Subcutaneous abdominal adipose tissue (tissue), 5 donors: ENCODE results near the gene HOXC11.
A peak's percentile ranks its signal among the peaks of the same experiment; 100 is the strongest.

Source experiments
- H3K27ac ChIP-seq: one replicate; pipeline ENCODE4 v1.7.0; 2013; ENCODE audit warnings: low read depth, mild to moderate bottlenecking, inconsistent platforms, low read length, moderate library complexity
- H3K27me3 ChIP-seq, 5 donors: one replicate each; pipeline ENCODE4 v1.7.0; 2013; ENCODE audit warnings: low read length in 5 of 5, inconsistent platforms in 1 of 5; ENCODE audit not compliant: control insufficient read depth in 5 of 5, insufficient read depth in 4 of 5
- H3K36me3 ChIP-seq, 5 donors: one replicate each; pipeline ENCODE4 v1.7.0; 2013; ENCODE audit warnings: low read length in 5 of 5; ENCODE audit not compliant: control insufficient read depth in 5 of 5, insufficient read depth in 5 of 5
- H3K4me1 ChIP-seq, 5 donors: one replicate each; pipeline ENCODE4 v1.7.0; 2013; ENCODE audit warnings: low read length in 5 of 5, mild to moderate bottlenecking in 3 of 5, moderate library complexity in 1 of 5; ENCODE audit not compliant: control insufficient read depth in 5 of 5, insufficient read depth in 5 of 5
- H3K4me3 ChIP-seq, 5 donors: one replicate each; pipeline ENCODE4 v1.7.0; 2013; ENCODE audit warnings: low read length in 5 of 5, low read depth in 1 of 5
- H3K9ac ChIP-seq, 5 donors: one replicate each; pipeline ENCODE4 v1.7.0; 2013; ENCODE audit warnings: low read length in 5 of 5, mild to moderate bottlenecking in 4 of 5, moderate library complexity in 3 of 5
- H3K9me3 ChIP-seq, 5 donors: one replicate each; pipeline ENCODE4 v1.7.0; 2013; ENCODE audit warnings: low read length in 5 of 5; ENCODE audit not compliant: control insufficient read depth in 5 of 5
- donor health status: healthy.
- donor health status: healthy.
- donor health status: healthy.
- donor health status: healthy.
- donor health status: healthy.

HOXC11 gene

GRCh38 chr12:53985692-53985993, 12.7 kb downstream of the HOXC11 start:
- H3K4me3 ChIP-seq = peak overlapping the region; percentile 57 to 74 (median 71)
- peaks cover 7 to 61% (median 50%) of the 10 kb centered on the region in 5 donors for H3K4me1 ChIP-seq
- H3K27me3 ChIP-seq = peaks cover 0 to 65% (median 42%) of the 10 kb centered on the region in 5 donors
- peak overlapping the region in 4 of 5 donors; percentile 56 to 79 (median 68) for H3K9ac ChIP-seq
- peak overlapping the region; percentile 78 for H3K27ac ChIP-seq
- no peaks in the 10 kb centered on the region for H3K36me3 ChIP-seq
- H3K9me3 ChIP-seq = no peaks in the 10 kb centered on the region

- H3K4me1 ChIP-seq = peaks cover 7 to 66% (median 55%) of the 10 kb centered on the region in 5 donors
- H3K9ac ChIP-seq = peak overlapping the region in 3 of 5 donors; percentile 68 to 79 (median 69)
- no peaks in the 10 kb centered on the region for H3K9me3 ChIP-seq
- peaks cover 0 to 70% (median 43%) of the 10 kb centered on the region in 5 donors for H3K27me3 ChIP-seq
- no peaks in the 10 kb centered on the region for H3K36me3 ChIP-seq
- H3K27ac ChIP-seq = peak overlapping the region; percentile 78
- H3K4me3 ChIP-seq = peak overlapping the region; percentile 62 to 76 (median 71)
Measured at GRCh38 chr12:53985994-53986685, 13.2 kb downstream of the HOXC11 start.

- H3K9me3 ChIP-seq = no peaks in the 10 kb centered on the region
- peaks cover 0 to 70% (median 47%) of the 10 kb centered on the region in 5 donors for H3K27me3 ChIP-seq
- H3K27ac ChIP-seq = peak overlapping the region; percentile 78
- no peaks in the 10 kb centered on the region for H3K36me3 ChIP-seq
- peak overlapping the region; percentile 62 to 76 (median 71) for H3K4me3 ChIP-seq
- H3K9ac ChIP-seq = peak overlapping the region in 1 of 5 donors; percentile 47
- H3K4me1 ChIP-seq = peaks cover 7 to 73% (median 62%) of the 10 kb centered on the region in 5 donors
Measured at GRCh38 chr12:53986686-53987483, 14.0 kb downstream of the HOXC11 start.

- H3K9me3 ChIP-seq = no peaks in the 10 kb centered on the region
- no peaks in the 10 kb centered on the region for H3K36me3 ChIP-seq
- no peak overlapping the region for H3K27ac ChIP-seq
- H3K27me3 ChIP-seq = peaks cover 0 to 70% (median 39%) of the 10 kb centered on the region in 5 donors
- peaks cover 7 to 80% (median 70%) of the 10 kb centered on the region in 5 donors for H3K4me1 ChIP-seq
- H3K4me3 ChIP-seq = no peak overlapping the region
- peak overlapping the region in 1 of 5 donors; percentile 1 for H3K9ac ChIP-seq
Measured at GRCh38 chr12:53987787-53988230, 14.9 kb downstream of the HOXC11 start.

- Histone ChIP-seq H3K4me3 (peak overlapping the region in 4 of 5 donors; percentile 39 to 66 (median 52)), H3K36me3 (no peaks in the 10 kb centered on the region), H3K9ac (peak overlapping the region in 1 of 5 donors; percentile 7), H3K27me3 (peaks cover 0 to 70% (median 37%) of the 10 kb centered on the region in 5 donors), H3K4me1 (peaks cover 7 to 83% (median 78%) of the 10 kb centered on the region in 5 donors), H3K9me3 (no peaks in the 10 kb centered on the region), H3K27ac (peak overlapping the region; percentile 46)
Measured at GRCh38 chr12:53988541-53989226, 15.8 kb downstream of the HOXC11 start.

GRCh38 chr12:53989227-53990113, 16.5 kb downstream of the HOXC11 start:
- Histone ChIP-seq H3K27ac (peak overlapping the region; percentile 46), H3K36me3 (no peaks in the 10 kb centered on the region), H3K4me3 (peak overlapping the region; percentile 39 to 66 (median 48)), H3K9ac (peak overlapping the region in 3 of 5 donors; percentile 7 to 56 (median 28)), H3K4me1 (peaks cover 7 to 91% (median 82%) of the 10 kb centered on the region in 5 donors), H3K9me3 (no peaks in the 10 kb centered on the region), H3K27me3 (peaks cover 0 to 72% (median 35%) of the 10 kb centered on the region in 5 donors)

GRCh38 chr12:53990311-53991076, 17.6 kb downstream of the HOXC11 start:
- peaks cover 0 to 72% (median 34%) of the 10 kb centered on the region in 5 donors for H3K27me3 ChIP-seq
- peak overlapping the region in 1 of 5 donors; percentile 56 for H3K9ac ChIP-seq
- peaks cover 7 to 96% (median 88%) of the 10 kb centered on the region in 5 donors for H3K4me1 ChIP-seq
- H3K27ac ChIP-seq = peak overlapping the region; percentile 54
- peak overlapping the region in 3 of 5 donors; percentile 39 to 50 (median 45) for H3K4me3 ChIP-seq
- no peaks in the 10 kb centered on the region for H3K9me3 ChIP-seq
- H3K36me3 ChIP-seq = no peaks in the 10 kb centered on the region

- Histone ChIP-seq H3K4me3 (peak overlapping the region in 3 of 5 donors; percentile 39 to 50 (median 45)), H3K27me3 (peaks cover 0 to 71% (median 33%) of the 10 kb centered on the region in 5 donors), H3K9me3 (no peaks in the 10 kb centered on the region), H3K27ac (peak overlapping the region; percentile 54), H3K9ac (peak overlapping the region in 2 of 5 donors; percentile 13 to 56), H3K36me3 (no peaks in the 10 kb centered on the region), H3K4me1 (peaks cover 7 to 96% (median 88%) of the 10 kb centered on the region in 5 donors)
Measured at GRCh38 chr12:53991077-53991460, 18.1 kb downstream of the HOXC11 start.
